Endothelial cell of hepatic sinusoid (primary cell): ENCODE measurements around the gene RHCE.
"Not testable (repeated sequence)": the region's sequence is repeated elsewhere in the genome, so short reads cannot be mapped to it uniquely, and the experiment has no call there.

Source experiments
- in situ Hi-C: cut with HindIII; loops from 2 replicates; pipeline ENCODE4 v1.10.0; 2017; ENCODE audit warnings: low sequenced_read_pairs

The RHCE gene

DNA sequence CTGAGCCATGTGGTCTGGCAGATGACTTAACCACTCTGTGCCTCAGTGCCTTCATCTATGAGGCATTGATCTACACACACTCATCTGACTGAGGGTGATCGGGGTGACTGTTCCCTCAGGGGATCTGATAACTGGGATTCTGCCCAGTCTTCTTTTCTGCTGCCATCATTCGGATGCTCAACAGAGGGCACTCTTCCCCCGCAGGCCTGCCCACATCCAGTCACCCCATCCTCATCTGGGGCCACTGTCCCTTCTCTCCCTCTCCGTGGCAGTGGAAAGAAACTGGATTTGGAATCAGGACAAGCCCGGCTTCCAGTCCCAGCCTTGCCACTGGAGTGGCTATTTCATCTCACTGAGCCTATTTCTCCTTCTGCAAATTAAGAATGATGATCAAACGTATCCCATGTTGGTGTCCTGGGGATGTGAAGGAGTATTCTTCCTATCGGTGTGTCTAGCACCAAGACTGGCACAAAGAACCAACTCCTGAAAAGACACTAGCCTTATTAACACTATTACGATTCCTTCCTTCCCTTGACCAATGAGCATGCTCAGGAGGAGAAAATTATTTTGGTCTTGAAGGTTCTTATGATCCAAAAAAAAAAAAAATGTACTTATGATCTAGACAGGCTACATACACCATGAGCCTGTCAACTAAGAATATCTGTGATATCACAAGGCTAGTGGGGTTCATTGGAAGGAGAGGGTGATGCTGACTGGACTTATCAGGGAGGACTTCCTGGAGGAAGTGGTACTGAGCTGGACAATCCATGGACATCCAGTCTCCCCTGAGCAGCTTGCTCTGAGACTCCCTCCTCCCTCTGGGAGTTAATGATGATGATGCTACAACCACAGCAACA is 17.4 kb downstream of the RHCE start:
- in situ Hi-C loops = not testable (repeated sequence)

DNA sequence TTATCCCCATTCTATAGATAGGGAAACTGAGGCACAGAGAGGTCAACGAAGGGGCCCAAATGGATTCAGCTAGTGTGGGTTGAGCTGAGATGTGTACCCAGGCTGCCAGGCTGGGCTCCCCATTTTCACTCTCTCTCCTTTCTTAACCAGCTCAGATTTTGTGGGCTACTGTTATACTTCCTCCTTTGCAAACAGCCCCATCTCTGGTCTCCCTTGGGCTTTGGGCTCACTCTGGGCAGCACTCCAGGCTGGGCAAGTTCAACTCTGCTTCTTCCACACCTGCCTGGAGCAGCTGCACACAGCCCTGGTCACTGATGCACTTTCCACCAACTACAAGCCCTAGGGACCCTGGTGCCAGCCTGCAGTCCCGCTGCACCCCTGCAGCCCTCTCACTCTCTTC is 22.5 kb downstream of the RHCE start:
- in situ Hi-C loops = not testable (repeated sequence)

DNA sequence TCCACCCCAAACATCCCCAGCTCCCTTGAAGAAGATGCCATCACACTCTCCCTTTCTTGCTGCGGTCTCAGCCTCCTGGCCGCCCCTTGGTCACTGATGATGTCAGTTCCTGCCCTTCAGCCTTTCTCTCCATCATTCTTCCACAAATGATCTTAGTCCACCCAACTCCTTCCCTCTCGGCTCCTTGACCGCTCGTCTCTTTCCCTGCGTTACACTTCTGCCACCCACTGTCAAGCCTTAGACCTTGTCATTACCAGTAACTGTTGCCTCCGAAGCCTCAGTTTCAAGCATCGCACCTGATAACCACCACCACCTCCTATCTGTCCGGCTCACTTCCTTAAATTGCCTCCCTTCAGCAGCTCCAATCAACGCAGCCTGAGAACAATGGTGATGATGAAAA is 23.1 kb downstream of the RHCE start:
- in situ Hi-C loops = not testable (repeated sequence)

DNA sequence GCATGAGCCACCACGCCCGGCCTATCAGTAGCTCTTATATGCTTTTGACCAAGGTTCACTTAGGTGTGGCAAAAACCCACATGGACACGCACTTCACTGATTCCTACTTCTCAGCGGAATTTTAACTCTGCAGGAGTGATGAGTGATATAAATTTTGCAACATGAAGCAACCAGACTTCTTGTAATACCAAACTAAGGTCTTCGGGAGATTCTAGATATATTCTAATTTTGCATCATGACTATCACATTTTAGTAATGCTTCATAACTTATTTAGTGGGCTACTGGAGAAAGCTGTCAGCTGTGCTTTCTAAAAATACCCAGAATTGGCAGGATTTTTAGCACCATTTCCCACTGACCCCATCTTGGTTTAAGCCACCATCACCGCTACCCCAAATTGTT is 27.8 kb downstream of the RHCE start:
- in situ Hi-C loops = no loop called here

DNA sequence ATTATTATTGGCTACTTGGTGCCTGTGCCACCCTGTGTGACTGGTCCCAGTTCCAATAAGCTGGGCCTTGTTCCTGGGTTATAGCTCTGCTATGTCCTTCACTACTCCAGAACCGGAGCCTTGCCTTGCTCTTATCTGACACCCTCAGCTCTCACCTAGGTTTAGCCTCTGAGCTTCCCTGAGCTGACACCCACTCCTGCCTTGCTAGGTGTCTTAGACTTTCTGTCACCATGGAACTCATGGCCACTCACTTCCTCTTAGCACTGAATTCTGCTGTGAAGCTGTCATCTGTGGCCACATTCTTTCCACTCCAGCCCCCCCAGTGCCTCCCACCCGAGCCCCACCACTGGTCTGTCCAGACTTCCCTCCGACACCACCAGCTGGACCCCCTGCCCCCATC is 30.9 kb downstream of the RHCE start:
- in situ Hi-C loops = not testable (repeated sequence)

DNA sequence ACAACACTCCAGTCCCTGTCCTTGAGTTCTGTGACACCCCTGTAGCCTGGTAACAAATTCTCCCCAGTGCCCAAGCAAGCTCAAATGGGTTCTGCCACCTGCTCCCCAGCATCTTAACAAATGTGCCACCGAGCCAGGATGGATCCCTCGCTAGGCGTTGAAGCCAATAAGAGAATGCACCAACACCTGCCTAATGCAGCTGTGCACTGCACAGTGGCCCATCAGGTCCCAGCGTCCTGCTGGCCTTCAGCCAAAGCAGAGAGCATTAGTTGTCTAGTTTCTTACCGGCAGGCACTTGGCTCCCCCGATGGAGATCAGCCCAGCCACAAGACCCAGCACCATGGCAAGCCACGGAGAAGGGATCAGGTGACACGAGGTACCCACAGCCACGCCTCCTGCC is 31.9 kb downstream of the RHCE start:
- in situ Hi-C loops = not testable (repeated sequence)

DNA sequence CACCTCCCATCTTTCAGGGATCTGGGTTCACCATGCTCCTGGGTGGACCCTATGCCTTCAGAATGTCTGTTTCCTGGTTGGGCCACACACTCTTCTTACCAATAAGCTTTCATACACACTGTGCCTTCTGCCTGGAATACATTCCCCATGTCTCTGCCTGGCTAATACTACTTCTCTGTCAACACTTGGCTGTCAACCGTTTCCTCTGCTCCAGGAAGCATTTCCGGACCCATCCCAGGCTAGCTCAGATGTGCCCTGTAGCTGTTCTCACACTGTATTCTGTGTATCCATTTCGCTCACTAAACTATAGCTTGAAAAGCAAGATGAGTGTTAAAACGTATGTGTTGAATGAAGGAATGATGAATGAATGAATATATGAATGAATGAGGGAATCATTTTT is 33.5 kb downstream of the RHCE start:
- in situ Hi-C loops = not testable (repeated sequence)

DNA sequence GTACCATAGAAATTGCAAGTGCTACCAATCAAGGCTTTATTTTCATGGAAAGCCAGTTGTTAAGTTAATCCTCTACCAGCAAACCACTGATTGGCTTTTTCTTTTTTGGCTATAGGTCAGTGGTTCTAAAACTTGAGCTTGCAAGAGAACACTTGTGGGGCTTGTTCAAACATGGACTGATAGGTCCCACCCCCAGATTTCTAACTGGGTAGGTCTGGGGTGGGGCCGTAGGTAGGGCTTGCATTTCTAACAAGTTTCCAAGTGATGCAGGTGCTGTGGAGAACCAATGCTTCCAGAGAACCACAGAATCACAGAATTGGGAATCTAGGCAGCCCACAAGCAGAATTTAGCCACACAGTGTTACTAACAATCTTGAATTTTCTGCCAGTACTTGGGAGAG is 36.8 kb downstream of the RHCE start:
- in situ Hi-C loops = not testable (repeated sequence)

DNA sequence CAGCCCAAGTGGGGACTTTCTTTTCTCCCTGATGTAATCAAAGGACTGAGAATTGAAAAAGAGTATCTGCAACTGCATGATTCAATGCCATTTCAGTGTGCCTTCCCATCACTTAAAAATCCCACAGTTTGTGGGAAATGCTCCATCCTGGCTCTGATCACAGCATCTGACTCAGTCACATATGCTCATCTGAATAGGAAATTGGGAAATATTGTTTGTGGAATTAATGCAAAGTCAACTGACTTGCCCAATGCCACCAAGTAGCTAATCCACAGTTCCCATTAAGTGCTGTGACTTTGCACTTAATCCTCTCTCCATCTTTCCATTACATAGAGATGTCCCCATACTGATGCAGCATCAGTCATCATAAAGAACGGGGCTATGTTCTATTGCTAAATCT is 37.5 kb downstream of the RHCE start:
- in situ Hi-C loops = not testable (repeated sequence)

DNA sequence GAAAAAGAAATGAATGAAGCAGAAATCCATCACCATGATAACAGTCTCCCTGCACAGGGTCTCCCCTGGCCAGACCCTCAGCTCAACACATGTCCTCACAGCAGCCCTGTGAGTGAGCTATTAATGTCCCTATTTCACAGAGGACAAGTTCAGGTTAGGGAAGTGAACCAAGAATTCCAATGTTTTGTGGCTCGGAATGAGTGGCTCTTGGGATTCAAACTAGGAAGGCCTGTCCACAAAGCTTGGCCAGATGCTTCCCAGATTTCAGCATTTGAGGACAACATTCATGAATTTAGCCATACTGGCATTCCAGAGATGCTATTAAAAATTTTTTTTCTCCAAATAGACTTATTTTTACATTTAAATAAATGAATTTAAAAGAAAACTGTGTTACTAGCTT is 38.1 kb downstream of the RHCE start:
- in situ Hi-C loops = not testable (repeated sequence)

DNA sequence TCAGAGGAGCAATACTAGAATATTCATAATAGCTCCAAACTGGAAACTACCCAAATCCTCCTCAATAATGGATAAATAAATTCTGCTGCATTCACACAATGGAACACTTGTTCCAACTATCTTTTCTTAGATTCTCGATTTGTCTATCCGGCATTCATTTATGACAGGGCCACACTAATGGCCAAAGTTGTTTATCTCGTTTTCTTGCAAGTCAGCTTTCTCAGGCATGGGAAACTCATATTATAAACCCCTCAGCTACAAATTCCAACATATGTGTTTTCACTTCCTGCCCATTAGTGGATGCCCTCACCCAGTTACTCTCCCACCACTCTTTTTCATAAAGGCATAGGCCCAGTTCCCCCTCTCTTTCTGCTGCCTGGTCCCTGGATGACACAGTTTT is 42.3 kb downstream of the RHCE start:
- in situ Hi-C loops = not testable (repeated sequence)

DNA sequence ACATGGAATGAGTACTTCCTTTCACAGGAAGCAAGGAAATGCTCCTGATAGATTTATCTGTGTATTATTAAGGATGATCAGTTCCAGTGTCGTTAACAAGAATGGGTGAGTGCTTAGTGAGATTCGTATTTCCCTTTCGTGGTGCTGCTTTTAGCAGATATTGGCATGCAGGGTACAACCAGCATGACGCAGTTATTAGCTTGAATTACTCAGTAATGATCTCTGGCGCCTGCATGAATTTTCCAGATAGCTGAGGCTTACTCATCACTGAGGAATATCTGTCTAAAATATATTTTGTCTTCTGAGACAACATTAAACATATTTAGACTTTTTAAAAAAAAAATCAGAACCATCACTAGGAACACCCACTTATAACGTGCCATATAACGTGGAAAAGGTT is 48.9 kb downstream of the RHCE start:
- in situ Hi-C loops = not testable (repeated sequence)

DNA sequence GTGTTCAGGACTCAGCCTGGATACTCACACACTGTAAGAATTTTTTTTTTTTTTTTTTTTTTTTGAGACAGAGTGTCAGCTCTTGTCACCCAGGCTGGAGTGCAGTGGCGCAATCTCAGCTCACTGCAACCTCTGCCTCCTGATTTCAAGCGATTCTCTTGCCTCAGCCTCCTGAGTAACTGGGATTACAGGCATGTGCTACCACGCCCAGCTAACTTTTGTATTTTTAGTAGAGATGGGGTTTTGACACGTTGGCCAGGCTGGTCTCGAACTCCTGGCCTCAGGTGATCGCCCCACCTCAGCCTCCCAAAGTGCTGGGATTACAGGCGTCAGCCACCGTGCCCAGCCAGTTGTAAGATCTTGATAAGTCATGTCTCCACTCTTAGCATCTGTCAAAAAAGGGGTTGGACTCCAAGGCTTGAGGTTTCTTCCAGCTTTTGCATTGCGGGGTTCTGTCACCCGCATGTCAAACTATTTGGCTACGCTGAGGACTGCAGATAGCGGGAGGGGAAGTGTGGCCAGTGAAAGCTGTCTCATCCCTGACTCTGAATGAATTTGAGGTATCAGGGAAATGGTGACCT is 50.8 kb downstream of the RHCE start:
- in situ Hi-C loops = not testable (repeated sequence)

DNA sequence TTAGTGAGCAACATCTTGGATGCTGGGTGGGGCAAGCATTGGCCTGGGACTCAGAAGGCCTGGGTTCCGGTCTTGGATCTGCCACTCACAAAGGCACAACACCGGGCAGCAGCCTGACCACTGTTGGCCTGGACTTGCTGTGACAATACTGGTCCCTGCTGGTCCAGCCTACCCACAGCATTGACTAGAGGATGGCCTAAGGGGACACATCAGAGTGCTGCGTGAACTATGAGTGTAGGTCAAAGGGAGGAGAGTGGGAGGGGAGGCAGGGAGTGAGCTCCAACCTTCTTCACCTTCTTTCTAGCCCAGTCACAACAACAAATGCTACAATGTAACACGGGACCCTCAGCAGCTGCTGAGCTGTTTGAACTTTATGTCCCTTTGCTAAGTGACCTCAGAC is 51.4 kb downstream of the RHCE start:
- in situ Hi-C loops = no loop called here

DNA sequence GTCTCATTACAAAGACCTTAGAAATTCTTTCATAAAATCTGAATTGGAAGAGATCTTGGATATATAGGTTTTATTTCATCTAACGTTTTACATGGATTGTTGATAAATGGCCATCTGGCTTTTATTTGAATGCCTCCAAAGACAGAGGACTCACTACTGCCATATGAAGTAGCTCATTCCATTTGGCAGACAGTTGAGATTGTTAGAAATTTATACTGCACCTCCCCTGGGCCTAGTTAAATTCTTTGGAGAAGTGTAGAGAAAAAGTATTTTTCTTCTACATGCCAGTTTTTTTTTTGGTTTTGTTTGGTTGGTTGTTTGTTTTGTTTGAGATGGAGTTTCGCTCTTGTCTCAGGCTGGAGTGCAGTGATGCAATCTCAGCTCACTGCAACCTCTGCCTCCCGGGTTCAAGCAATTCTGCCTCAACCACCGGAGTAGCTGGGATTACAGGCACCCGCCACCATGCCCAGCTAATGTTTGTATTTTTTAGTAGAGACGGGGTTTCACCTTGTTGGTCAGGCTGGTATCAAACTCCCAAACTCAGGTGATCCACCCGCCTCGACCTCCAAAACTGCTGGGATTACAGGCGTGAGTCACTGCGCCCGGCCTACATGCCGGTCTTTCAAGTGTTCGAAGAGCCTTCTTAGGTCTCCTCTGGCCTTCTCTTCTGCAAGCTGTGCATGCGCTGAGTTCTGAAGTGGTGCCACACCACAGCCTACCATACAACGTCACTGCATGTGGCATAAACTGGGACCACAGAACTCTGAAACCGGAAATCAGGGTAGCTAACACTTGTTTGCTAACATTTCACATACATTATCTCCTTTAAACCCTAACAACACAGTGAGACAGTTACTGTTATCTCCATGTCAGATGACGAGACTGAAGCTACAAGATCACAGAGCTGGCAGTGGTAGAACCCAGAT is 57.7 kb downstream of the RHCE start:
- in situ Hi-C loops = not testable (repeated sequence)

DNA sequence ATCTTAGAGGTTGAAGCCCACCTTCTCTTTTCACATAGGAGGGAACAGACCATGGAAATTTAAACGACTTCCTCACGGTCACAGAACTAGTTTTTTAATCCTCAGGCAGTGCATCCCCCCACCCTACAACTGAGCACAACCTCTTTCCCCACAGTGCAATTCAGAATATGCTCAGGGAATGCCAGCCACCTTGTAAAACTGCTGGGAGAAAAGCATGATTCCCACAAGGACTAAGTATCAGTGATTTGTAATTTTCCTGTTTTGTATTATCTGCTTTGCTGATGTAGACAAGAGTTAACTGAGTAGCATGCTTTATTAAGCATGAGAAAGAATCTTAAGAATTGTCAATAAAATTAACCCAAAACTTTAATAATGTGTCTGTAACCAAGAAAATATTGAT is 58.7 kb downstream of the RHCE start:
- in situ Hi-C loops = no loop called here

DNA sequence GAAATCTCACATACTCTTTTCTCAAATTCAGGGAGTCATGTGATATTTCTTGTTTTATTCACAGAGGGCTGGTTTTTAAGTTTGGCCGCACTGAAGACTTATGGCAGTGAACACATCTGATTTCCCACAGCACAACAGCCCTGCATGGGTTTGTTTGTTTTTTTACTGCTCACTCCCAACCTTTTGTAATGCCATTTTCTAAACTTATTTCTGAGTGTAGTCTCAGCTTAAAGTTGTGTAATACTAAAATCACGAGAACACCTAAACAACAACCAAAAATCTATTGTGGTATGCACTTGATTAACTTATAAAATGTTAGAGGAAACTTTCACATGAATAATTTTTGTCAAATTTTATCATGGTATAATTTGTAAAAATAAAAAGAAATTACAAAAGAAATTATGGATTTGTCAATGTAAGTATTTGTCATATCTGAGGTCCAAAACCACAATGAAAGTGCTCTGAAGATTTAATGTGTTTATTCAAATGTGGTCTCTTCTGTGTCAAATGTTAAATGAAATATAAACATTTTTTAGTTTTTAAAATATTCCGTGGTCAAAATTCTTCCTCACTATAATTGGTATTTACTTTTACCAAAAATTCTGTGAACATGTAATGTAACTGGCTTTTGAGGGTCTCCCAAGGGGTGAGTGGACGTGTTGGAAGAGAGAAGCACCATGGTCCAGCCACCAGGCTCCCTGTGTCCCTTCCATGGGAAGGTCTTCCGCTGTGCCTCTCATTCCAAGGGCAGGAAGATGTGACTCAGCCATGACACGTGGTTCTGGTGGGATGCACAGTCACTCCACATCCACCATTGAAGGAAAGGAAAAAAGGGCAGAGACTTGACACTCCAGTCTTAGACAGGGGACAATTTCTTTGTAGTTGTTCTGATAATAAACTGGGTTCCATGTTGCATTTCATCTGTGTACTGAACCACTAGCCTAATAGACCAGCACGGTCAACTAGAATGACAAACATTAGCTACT is 59.7 kb downstream of the RHCE start:
- in situ Hi-C loops = no loop called here

DNA sequence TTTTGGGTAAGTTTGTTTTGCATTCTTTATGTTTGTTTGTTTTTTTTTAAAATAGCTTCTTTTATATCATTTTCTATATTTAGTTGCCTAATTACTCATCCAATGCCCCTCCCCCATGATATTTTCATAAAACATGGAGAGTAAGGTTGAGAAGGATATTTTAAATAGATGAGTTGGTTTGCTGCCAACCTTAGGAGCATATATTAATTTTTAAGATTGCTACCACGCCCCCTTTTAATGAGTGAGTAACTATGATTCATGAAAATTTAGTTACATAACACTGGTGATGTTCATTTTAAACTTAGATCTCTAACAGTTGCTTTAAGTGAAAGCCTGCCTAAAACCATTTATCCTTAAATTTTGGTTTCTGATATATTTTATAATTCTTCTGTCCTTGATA is 63.8 kb downstream of the RHCE start:
- in situ Hi-C loops = loop anchor here (10.0 kb wide), 1 partner anchor 138 kb away; no protein-coding TSS in a partner anchor

DNA sequence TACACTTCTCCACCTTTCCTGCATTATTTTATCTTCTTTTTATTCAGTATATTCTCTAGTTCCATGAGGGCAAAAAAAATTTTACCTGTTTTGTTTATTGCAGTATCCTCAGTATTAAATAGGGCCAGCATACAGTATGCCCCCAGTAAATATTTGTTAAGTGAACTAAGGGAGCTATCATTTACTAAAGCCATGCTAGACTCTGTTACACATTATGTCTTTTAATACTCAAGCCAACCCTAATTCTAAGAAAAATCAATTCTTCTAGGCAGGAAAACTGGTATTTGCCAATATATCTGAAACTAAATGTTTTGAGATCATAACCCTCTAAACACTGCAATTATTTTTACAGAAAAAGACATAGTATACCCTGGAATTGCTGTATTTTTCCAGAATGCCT is 64.2 kb downstream of the RHCE start:
- in situ Hi-C loops = loop anchor here (10.0 kb wide), 1 partner anchor 138 kb away; no protein-coding TSS in a partner anchor

DNA sequence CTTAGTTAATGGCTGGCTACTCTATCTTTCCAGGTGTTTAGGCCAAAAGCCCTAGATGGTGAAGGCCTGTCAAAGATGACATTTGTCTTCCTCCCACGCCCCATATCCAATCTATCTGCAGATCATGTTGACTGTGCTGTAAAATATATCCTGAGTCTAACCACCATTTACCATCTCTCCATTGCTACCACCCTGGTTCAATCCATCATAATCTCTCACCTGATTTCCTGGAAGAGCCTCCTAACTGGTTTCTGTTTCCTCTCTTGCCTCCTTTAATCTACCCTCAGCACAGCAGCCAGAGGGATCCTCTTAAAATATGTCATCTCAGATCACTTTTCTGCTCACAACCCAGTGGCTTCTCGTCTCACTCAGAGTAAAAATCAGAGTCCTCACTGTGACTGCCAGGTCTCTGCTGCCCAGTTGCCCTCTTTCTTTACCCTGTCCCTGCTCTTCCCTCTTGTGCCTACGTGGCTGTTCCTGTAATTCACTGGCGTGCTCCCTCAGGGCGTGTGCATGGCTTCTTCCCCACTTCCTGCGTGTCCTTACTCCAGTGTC is 64.7 kb downstream of the RHCE start:
- in situ Hi-C loops = loop anchor here (10.0 kb wide), 1 partner anchor 139 kb away; no protein-coding TSS in a partner anchor
